ENCODE measurements around the gene MIDN.

- TF ChIP-seq CTCF (conservative IDR thresholded peaks at IDR 0.05; ENCODE audit: low read depth, low read length) (no peak), RAD21 (IDR thresholded peaks at IDR 0.05; ENCODE audit: low read length) (no peak), MXI1 (IDR thresholded peaks at IDR 0.05; ENCODE audit: borderline replicate concordance, low read depth, low read length) (no peak), POLR2A (IDR thresholded peaks at IDR 0.05; ENCODE audit: low read depth, low read length) (no peak), SMC3 (IDR thresholded peaks at IDR 0.05; ENCODE audit: low read depth, low read length) (no peak)
- TF ChIP-seq, protein P1, sequence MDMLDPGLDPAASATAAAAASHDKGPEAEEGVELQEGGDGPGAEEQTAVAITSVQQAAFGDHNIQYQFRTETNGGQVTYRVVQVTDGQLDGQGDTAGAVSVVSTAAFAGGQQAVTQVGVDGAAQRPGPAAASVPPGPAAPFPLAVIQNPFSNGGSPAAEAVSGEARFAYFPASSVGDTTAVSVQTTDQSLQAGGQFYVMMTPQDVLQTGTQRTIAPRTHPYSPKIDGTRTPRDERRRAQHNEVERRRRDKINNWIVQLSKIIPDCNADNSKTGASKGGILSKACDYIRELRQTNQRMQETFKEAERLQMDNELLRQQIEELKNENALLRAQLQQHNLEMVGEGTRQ (IDR thresholded peaks at IDR 0.05; ENCODE audit: low read depth, low read length): no peak
Measured at GRCh38 chr19:1298235-1298634, 49.9 kb downstream of the MIDN start.
